HFF-Myc (cell line): ENCODE measurements around the gene CDCP1.

Experiments
- DNase-seq: peaks from one replicate; pipeline ENCODE4 v3.0.0-alpha.2; 2011; ENCODE audit warnings: low read depth; ENCODE audit errors: extremely low read depth
- H3K4me3 ChIP-seq: replicated peaks from 2 replicates; pipeline ENCODE4 v1.5.1; 2011; ENCODE audit warnings: low read depth, mild to moderate bottlenecking, control low read depth, low read length
- CTCF ChIP-seq: IDR thresholded peaks from 2 replicates; pipeline ENCODE4 v1.5.1; 2012; ENCODE audit warnings: mild to moderate bottlenecking, low read depth, low read length, control low read depth; ENCODE audit errors: missing control alignments

The CDCP1 gene, protein sequence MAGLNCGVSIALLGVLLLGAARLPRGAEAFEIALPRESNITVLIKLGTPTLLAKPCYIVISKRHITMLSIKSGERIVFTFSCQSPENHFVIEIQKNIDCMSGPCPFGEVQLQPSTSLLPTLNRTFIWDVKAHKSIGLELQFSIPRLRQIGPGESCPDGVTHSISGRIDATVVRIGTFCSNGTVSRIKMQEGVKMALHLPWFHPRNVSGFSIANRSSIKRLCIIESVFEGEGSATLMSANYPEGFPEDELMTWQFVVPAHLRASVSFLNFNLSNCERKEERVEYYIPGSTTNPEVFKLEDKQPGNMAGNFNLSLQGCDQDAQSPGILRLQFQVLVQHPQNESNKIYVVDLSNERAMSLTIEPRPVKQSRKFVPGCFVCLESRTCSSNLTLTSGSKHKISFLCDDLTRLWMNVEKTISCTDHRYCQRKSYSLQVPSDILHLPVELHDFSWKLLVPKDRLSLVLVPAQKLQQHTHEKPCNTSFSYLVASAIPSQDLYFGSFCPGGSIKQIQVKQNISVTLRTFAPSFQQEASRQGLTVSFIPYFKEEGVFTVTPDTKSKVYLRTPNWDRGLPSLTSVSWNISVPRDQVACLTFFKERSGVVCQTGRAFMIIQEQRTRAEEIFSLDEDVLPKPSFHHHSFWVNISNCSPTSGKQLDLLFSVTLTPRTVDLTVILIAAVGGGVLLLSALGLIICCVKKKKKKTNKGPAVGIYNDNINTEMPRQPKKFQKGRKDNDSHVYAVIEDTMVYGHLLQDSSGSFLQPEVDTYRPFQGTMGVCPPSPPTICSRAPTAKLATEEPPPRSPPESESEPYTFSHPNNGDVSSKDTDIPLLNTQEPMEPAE

DNA sequence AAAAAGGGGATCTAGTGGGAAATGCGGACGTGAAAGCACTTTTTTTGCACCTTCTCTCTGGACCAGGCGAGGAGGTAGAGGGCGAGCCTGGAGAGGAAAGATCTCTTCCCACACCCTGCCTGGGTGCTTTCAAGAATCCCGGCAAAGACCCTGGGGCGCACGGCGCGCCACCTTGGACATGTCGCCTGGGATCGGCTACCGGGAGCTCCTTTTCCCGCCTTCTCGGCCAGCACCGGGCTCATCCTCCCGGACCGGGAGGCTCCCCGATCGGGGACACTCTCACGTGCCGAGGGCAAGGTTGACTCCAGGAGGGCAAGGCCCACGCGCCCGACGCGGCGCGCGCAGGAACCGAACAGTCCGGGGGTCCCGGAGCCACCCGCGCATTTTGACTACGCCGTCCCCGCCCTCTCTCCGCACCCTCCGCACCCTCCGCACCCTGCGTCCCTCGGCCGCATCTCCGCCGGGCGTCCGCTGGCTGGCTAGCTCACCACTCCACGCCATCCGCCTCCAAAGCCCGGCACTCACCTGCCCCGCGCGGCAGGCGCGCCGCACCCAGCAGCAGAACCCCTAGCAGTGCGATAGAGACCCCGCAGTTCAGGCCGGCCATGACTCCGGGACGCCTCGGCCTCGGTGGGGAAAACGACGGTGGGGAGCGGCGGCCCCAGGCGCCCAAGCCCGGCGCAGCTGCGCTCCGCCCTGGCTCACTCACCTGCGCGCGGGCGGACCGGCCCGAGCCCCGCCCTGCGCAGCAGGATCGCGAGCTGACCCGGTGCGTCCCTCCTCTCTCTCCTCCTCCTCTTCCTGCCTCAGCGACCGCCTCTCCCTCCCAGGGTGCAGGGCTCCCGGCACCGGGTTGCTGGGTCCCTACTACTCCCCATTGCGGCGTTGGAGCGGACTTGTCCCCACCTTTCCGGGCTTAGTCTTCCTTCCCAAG is at the start of gene CDCP1:
Gene CDCP1 (minus strand): TSS at position 698 of the 934 bp plus-strand sequence. CDS start 91 bp downstream, at position 607.
- peak within 1 kb of the TSS; percentile 50 for H3K4me3 ChIP-seq
- DNase-seq, result no peak
- TF ChIP-seq CTCF, result no peak

DNA sequence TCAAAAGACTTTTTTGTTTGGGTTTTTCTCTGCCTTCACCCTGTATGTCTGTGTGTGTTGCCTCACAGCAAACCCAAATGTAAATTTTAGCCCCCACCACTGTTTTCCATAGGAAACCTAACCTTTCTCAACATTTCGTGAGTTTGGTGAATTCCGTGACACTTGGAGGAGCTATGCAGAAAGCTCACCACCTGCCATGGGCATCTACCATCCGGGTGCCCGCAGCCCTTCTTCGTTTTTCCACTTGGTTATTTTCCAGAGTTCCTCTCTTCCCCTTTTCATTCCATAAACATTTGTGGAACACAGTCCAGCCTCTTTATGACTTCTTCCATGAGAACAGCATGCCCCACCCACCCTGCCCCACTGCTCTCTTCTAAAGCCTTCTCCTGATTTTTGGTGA is 48.6 kb upstream of the CDCP1 start:
- DNase-seq, result no peak
- no peak for TF ChIP-seq CTCF
- no peak overlapping the region for H3K4me3 ChIP-seq

DNA sequence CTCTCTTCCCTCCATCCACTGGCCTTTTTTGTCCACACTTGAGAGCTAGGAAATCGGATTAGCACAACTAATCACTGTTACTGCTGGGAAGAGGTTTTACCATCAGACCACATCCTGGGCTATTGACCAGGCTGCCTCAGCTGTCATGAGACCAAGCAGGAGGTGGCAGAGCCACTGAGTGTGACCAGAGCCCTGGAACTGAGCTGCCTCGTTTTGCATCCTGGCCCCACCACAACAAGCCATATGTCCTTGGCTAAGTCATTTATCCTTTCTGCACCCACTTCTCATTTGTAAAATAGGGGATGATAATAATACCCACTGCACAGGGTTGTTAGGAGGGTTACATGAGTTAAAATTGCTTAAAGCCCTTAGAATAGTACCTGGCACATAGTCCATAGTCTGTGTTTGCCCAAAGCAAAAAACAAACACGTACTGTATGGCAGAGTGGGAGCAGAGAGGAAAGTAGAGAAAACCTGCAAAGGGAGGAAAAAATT is 45.8 kb upstream of the CDCP1 start:
- no peak overlapping the region for H3K4me3 ChIP-seq
- DNase-seq, result no peak
- TF ChIP-seq CTCF, result no peak

DNA sequence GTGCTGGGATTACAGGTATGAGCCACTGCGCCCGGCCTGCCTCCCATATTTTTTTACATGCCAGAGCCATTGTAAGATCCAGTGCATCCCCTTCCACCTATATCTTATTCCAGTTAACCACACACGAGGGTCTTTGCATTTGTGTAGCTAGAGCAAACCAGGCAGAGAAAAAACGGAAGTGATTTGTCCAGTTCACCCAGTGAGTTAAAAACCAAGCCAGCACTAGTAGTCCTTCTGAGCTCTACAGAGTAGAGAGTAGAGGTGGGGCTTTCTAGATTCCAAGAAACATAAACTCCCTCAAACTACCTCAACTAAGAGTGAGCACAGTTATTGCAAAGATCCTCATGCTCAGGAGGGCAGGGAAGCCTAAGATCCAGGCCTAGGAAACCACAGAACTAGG is 45.2 kb upstream of the CDCP1 start:
- no peak for TF ChIP-seq CTCF
- DNase-seq, result no peak
- H3K4me3 ChIP-seq, result no peak overlapping the region

DNA sequence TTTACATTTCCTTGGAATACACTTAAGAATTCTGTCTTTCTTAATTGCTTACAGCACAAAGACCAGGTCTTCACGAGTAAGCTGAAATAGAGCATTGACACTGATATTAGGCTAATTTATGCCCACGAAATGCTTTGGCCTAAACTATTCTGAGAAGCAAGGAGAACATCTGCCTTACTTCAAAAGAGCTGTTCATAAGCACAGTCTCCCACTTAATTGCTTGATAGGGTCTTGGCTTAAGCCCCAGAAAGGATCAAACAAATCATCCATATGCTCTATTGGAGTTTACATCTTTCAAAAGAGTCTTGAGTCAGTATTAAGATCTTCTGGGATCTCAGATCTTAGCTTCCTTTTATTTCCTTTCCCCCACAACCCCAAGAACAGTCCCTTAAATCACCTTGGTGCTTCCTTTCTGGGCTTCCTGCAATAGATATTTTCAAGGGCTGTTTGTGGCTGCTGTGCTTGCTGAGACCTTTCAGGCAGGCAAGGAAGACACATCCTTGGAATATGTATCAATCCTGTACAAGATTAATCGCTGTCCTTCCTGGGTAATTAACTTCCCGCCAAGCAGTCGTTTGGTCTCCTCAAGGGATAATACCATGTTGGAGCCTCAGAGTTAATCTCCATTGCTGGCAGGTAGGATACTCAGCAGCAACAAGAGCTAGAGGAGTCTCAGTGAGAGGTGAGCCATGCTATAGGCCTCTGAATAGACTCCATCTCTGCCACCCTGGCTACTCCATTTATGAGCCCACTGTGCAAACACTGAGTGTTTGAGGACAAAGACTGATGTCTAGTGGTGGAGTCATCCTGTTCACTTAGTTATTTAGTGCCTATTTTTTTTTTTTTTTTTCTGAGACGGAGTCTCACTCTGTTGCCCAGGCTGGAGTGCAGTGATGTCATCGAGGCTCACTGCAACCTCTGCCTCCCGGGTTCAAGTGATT is 42.8 kb upstream of the CDCP1 start:
- TF ChIP-seq CTCF, result no peak
- no peak overlapping the region for H3K4me3 ChIP-seq
- no peak for DNase-seq
